ENCODE data around the gene ACTN4.

The ACTN4 gene

GRCh38 chr19:38730470-38730730 lies 83.0 kb downstream of the ACTN4 start:
- DNase-seq (ENCODE audit: low read depth, low spot score) = no peak
- TF ChIP-seq, protein P1, sequence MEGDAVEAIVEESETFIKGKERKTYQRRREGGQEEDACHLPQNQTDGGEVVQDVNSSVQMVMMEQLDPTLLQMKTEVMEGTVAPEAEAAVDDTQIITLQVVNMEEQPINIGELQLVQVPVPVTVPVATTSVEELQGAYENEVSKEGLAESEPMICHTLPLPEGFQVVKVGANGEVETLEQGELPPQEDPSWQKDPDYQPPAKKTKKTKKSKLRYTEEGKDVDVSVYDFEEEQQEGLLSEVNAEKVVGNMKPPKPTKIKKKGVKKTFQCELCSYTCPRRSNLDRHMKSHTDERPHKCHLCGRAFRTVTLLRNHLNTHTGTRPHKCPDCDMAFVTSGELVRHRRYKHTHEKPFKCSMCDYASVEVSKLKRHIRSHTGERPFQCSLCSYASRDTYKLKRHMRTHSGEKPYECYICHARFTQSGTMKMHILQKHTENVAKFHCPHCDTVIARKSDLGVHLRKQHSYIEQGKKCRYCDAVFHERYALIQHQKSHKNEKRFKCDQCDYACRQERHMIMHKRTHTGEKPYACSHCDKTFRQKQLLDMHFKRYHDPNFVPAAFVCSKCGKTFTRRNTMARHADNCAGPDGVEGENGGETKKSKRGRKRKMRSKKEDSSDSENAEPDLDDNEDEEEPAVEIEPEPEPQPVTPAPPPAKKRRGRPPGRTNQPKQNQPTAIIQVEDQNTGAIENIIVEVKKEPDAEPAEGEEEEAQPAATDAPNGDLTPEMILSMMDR (IDR thresholded peaks at IDR 0.05; ENCODE audit: low read depth, low read length) = no peak
- in situ Hi-C loops (cut with HindIII; ENCODE audit: low sequenced_read_pairs) = no loop called here
- H3K4me3 ChIP-seq (ENCODE audit: low read depth, low read length) = no peak overlapping the region

GRCh38 chr19:38730731-38731589 lies 83.5 kb downstream of the ACTN4 start:
- H3K4me3 ChIP-seq (ENCODE audit: low read depth, low read length) = no peak overlapping the region
- in situ Hi-C loops (cut with HindIII; ENCODE audit: low sequenced_read_pairs) = no loop called here
- no peak for DNase-seq (ENCODE audit: low read depth, low spot score)
- TF ChIP-seq, protein P1 (IDR thresholded peaks at IDR 0.05; ENCODE audit: low read depth, low read length) = no peak

- DNase-seq (ENCODE audit: low read depth, low spot score) = no peak
- no peak overlapping the region for H3K4me3 ChIP-seq (ENCODE audit: low read depth, low read length)
- TF ChIP-seq, protein P1 (IDR thresholded peaks at IDR 0.05; ENCODE audit: low read depth, low read length) = no peak
- in situ Hi-C loops (cut with HindIII; ENCODE audit: low sequenced_read_pairs) = no loop called here
Measured at GRCh38 chr19:38731654-38732301, 84.3 kb downstream of the ACTN4 start.

DNA sequence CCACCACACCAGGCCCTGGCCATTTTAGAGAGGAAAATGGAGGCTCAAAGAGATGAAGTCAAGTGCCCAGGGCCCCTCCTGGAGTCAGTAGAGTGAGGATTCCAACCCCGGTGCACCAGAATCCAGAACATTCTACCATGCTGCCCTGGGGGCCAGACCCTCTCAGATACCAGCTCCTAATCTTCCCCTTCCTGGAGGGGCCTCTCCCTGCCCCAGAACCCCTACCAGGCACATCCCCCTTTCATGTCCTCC lies 85.7 kb downstream of the ACTN4 start:
- no peak overlapping the region for H3K4me3 ChIP-seq (ENCODE audit: low read depth, low read length)
- no peak for DNase-seq (ENCODE audit: low read depth, low spot score)
- in situ Hi-C loops (cut with HindIII; ENCODE audit: low sequenced_read_pairs) = no loop called here
- TF ChIP-seq, protein P1 (IDR thresholded peaks at IDR 0.05; ENCODE audit: low read depth, low read length) = no peak

- TF ChIP-seq, protein P1 (IDR thresholded peaks at IDR 0.05; ENCODE audit: low read depth, low read length) = no peak
- DNase-seq (ENCODE audit: low read depth, low spot score) = no peak
- in situ Hi-C loops (cut with HindIII; ENCODE audit: low sequenced_read_pairs) = no loop called here
- no peak overlapping the region for H3K4me3 ChIP-seq (ENCODE audit: low read depth, low read length)
Measured at GRCh38 chr19:38733493-38734175, 86.2 kb downstream of the ACTN4 start.

- H3K4me3 ChIP-seq (ENCODE audit: low read depth, low read length) = no peak overlapping the region
- DNase-seq (ENCODE audit: low read depth, low spot score) = no peak
- TF ChIP-seq, protein P1 (IDR thresholded peaks at IDR 0.05; ENCODE audit: low read depth, low read length) = no peak
- in situ Hi-C loops (cut with HindIII; ENCODE audit: low sequenced_read_pairs) = no loop called here
Measured at GRCh38 chr19:38734176-38734425, 86.7 kb downstream of the ACTN4 start.

Measured in astrocyte of the spinal cord (primary cell).